Measurements from ENCODE around the gene TMEM167A.

GRCh38 chr5:83058726-83059125, 18.5 kb downstream of the TMEM167A start:
- TF ChIP-seq POLR2A (IDR thresholded peaks at IDR 0.05) (no peak), CTCF (IDR thresholded peaks at IDR 0.05) (no peak), POLR2AphosphoS5 (IDR thresholded peaks at IDR 0.05) (no peak)

Measured in gastroesophageal sphincter (tissue), 3 donors.